Mucosa of descending colon (tissue), 3 donors: ENCODE data around the gene CDC42BPA. TPM values are rescaled to one million over a fixed set of nuclear protein-coding genes. Genes with fewer than 3 reads are reported as not detected.

Experiments
- ATAC-seq: fragments of 200-7000 bp; cut with Tn5 transposase; one replicate; pipeline ENCODE4 v1.9.1; 2020; ENCODE audit warnings: mild to moderate bottlenecking, moderate library complexity
- DNase-seq, 3 donors: peaks; one replicate each; pipeline ENCODE4 v3.0.0-alpha.2; 2020
- H3K36me3 ChIP-seq: fragments of 200-600 bp; one replicate; pipeline ENCODE4 v1.8.0; 2021; ENCODE audit warnings: low read depth, mild to moderate bottlenecking
- H3K4me1 ChIP-seq: fragments of 200-600 bp; one replicate; pipeline ENCODE4 v1.8.0; 2021; ENCODE audit warnings: low read depth, mild to moderate bottlenecking
- H3K4me3 ChIP-seq: fragments of 200-600 bp; one replicate; pipeline ENCODE4 v1.8.0; 2021; ENCODE audit warnings: mild to moderate bottlenecking
- H3K9me3 ChIP-seq: fragments of 200-600 bp; one replicate; pipeline ENCODE4 v1.8.0; 2021; ENCODE audit warnings: mild to moderate bottlenecking
- intact Hi-C, 2 donors: fragments of 100-400 bp; cut with DNase I in 1 of 2; cut with micrococcal nuclease in 1 of 2; formaldehyde crosslinking; loops; one replicate each; pipeline versions ENCODE4 v1.11.0 to v1.11.1; 2022; cut with DNase I, micrococcal nuclease
- total RNA-seq, 3 donors: library from RNA; stranded (reverse); fragmentation: NEBNext Ultra II Directional in 2 of 3; extraction: Animal tissue kit (Norgen Biotek cat#: 25700) in 2 of 3; gene quantifications; one replicate each; pipeline versions ENCODE4 v1.2.1 to v1.2.4, GENCODE V29; 2021 to 2023
- TF ChIP-seq, protein P1 (sequence below): fragments of 200-600 bp; IDR thresholded peaks from one replicate; pipeline ENCODE4 v1.8.0; 2022; ENCODE audit warnings: antibody characterized with exemption, mild to moderate bottlenecking
- donor health status: DM: no; HTN: no; CAD: no; lungs with moderate emphysema.
- donor health status: DM: no; HTN: no; CAD: no.
- donor health status: DM: no; HTN: yes; CAD: no.

The CDC42BPA gene
- total RNA-seq, 3 donors from 2014 or later, result 32.6 to 70.7 (median 50.2) TPM

DNA sequence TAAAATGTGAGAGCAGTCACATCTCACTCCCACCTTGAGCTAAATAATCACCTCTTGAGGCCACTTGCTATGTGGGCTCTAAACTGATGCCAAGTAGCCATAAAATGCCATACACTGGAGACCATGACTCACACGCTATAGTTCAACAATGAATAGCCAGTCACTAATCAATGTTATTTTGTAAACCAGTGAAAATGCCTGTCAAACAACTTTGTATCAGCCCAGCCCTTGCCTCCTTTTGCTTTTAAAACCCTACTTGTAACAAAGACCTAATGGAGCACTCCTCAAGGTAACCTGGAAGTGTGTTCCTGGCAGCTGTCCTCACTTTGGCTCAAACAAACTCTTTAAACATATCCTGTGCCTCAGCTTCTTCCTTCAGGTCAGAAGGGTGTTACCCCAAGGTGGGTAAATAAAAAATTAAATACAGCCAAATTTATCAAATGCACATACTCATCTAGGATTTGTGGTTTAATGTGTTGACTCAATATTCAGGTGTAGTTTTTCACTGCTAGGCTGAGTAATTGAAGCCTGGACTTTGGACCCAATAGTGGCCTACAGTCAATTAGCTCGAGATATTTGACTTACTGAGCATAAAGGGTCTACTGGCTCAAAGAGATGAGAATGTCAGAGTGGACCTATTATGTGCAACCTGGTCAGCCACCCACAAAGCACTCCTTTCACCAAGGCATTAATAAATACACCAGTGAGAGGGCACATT lies 223.9 kb downstream of the CDC42BPA start:
- Histone ChIP-seq H3K4me1 (peaks cover 13% of the 10 kb centered on the region), H3K4me3 (no peak overlapping the region), H3K9me3 (no peaks in the 10 kb centered on the region), H3K36me3 (no peaks in the 10 kb centered on the region)
- ATAC-seq (peak; percentile 83), DNase-seq (peak in 1 of 3 donors; percentile 32)
- intact Hi-C loops, result no loop called here
- TF ChIP-seq, protein P1, sequence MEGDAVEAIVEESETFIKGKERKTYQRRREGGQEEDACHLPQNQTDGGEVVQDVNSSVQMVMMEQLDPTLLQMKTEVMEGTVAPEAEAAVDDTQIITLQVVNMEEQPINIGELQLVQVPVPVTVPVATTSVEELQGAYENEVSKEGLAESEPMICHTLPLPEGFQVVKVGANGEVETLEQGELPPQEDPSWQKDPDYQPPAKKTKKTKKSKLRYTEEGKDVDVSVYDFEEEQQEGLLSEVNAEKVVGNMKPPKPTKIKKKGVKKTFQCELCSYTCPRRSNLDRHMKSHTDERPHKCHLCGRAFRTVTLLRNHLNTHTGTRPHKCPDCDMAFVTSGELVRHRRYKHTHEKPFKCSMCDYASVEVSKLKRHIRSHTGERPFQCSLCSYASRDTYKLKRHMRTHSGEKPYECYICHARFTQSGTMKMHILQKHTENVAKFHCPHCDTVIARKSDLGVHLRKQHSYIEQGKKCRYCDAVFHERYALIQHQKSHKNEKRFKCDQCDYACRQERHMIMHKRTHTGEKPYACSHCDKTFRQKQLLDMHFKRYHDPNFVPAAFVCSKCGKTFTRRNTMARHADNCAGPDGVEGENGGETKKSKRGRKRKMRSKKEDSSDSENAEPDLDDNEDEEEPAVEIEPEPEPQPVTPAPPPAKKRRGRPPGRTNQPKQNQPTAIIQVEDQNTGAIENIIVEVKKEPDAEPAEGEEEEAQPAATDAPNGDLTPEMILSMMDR, result no peak

DNA sequence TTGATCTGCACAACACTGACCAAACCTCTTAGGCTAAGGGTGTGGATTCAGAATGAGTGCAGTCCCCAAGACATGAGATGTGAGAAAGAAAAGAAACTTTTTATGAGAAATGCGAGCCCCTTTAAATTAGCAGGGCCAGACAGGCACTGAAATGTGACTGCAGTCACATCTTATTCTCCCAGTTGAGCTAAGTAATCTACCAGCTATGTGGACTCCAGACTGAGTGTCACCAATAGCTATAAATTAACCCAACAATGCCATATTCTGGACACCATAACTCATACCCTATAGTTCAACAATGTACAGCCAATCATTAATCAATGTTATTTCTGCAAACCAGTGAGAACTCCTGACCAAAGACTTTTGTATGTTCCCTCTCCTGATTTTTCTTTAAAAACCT lies 225.0 kb downstream of the CDC42BPA start:
- Histone ChIP-seq H3K9me3 (no peaks in the 10 kb centered on the region), H3K4me3 (no peak overlapping the region), H3K4me1 (peaks cover 13% of the 10 kb centered on the region), H3K36me3 (no peaks in the 10 kb centered on the region)
- TF ChIP-seq, protein P1, result no peak
- DNase-seq (no peak), ATAC-seq (no peak)
- intact Hi-C loops, result no loop called here

DNA sequence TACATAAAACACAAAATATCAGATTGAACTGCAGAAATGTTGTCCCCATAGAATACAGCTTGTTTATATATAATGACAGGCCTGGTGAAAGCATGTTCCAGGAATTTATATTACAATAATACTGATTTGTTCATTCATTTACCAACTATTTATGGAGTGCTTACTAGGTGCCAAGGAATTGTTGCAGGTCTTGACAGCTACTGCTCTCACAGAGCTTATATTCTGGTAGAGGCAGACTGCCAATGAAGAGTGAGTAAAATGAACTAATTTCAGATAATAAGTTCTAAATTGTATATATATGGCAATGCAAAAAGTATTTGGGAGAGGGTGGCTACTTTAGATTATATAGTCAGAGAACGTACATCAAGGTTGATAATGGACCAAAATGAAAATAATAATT lies 226.2 kb downstream of the CDC42BPA start:
- no peaks in the 10 kb centered on the region for H3K9me3 ChIP-seq
- TF ChIP-seq, protein P1, result no peak
- no peak for ATAC-seq
- no peaks in the 10 kb centered on the region for H3K36me3 ChIP-seq
- peaks cover 13% of the 10 kb centered on the region for H3K4me1 ChIP-seq
- intact Hi-C loops, result no loop called here
- DNase-seq, result no peak
- H3K4me3 ChIP-seq, result no peak overlapping the region

DNA sequence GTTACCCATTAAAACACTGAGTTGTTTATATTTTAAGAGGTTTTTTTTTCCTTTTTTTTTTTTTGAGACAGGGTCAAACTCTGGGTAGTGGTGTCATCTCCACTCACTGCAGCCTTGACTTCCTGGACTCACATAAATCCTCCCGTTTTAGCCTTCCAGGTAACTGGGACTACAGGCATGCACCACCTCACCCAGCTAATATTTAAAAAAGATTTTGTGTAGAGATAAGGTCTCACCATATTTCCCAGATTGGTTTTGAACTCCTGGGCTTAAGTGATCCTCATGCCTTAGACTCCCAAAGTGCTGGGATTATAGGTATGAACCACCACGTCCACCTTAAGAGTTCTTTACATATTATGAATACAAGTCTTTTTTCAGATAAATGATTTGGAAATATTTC lies 231.7 kb downstream of the CDC42BPA start:
- Histone ChIP-seq H3K4me1 (no peaks in the 10 kb centered on the region), H3K4me3 (no peak overlapping the region), H3K36me3 (no peaks in the 10 kb centered on the region), H3K9me3 (no peaks in the 10 kb centered on the region)
- no peak for DNase-seq
- no peak for ATAC-seq
- TF ChIP-seq, protein P1, result no peak
- intact Hi-C loops, result no loop called here

DNA sequence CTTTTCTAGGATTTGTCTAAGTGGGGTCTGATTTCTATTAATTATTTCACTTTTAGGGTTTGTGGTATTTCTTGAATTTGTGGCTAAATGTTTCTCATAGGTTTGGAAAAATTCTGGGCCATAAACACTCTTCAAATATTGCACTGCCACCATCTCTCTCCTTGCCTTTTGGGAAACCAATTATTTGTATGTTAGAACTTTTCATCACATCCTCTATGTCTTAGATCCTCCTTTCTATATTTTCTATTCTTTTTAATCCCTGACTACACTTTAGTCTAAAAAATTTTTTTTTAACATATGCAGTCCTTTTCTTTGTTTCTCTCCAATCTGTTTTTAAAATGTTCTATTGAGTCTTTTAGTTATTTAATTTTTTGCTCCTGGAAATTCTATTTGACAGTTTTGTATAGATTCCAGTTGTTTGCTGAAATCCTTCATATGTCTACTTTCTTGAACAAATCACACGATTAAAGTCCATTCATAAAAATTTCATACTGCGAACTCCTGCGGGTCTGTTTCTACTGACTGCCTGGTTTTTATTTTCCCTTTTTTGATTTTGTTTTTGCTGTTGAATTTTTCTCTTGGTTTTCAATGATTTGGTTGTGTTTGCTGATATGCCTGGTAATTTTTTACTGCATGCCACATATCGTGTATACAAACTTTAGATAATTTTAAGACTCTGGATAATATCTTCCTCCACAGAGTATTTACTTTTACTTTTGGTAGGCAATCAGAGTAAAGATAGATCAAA lies 235.1 kb downstream of the CDC42BPA start:
- Histone ChIP-seq H3K36me3 (no peaks in the 10 kb centered on the region), H3K4me3 (no peak overlapping the region), H3K4me1 (no peaks in the 10 kb centered on the region), H3K9me3 (no peaks in the 10 kb centered on the region)
- ATAC-seq (no peak), DNase-seq (no peak)
- intact Hi-C loops, result no loop called here
- TF ChIP-seq, protein P1, result no peak
